GM18861 (cell line): ENCODE results near the gene MYO15A.

Experiments used
- ATAC-seq: cut with Tn5 transposase; IDR thresholded peaks from one replicate; pipeline ENCODE4 v1.9.1; 2021; ENCODE audit not compliant: unreplicated experiment

Gene MYO15A

GRCh38 chr17:18105027-18105426 lies 3.5 kb upstream of the MYO15A start:
- ATAC-seq: no peak

GRCh38 chr17:18105595-18105994 lies 3.0 kb upstream of the MYO15A start:
- ATAC-seq: no peak

GRCh38 chr17:18106211-18106610 lies 2.3 kb upstream of the MYO15A start:
- ATAC-seq: no peak

DNA sequence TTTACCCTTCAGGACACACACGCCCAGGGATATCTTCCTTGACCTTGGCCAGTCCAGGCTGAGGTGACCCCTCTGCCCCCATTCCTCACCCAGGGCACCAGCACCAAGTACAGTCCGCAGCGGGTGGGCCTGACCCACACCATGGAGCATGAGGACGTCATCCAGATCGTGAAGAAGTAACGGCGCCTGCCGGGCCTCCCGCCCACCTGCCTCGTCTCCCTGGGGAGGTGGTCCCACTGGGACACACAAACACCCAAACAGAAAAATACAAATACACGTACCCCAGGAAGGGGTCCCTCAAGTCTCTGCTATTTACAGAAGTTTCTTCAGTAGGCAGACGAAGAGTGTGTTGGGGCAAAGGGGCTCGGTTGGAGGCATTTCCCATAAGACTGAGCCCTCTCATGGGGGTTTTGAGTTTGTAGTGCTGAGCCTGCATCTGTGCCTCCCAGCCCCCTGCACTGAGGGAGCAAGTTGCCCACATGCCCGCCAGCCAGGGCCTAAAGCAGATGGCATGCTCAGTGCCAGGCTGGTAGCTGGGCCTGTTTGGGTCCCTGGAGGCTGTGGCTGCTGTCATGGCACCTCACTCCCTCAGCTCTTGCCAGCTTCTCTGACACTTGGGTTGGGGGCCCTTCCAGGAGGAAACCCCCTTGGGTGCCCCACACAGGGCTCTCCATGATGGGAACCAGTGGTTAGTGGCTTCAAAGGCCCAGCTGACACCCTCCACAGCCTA lies 1.3 kb upstream of the MYO15A start:
- ATAC-seq: no peak

- ATAC-seq: no peak
Observed at GRCh38 chr17:18107971-18108370, 585 bp upstream of the MYO15A start.

- ATAC-seq: no peak
Observed at GRCh38 chr17:18109935-18110485, 1.5 kb downstream of the MYO15A start.

GRCh38 chr17:18110636-18111145 lies 2.1 kb downstream of the MYO15A start:
- no peak for ATAC-seq

DNA sequence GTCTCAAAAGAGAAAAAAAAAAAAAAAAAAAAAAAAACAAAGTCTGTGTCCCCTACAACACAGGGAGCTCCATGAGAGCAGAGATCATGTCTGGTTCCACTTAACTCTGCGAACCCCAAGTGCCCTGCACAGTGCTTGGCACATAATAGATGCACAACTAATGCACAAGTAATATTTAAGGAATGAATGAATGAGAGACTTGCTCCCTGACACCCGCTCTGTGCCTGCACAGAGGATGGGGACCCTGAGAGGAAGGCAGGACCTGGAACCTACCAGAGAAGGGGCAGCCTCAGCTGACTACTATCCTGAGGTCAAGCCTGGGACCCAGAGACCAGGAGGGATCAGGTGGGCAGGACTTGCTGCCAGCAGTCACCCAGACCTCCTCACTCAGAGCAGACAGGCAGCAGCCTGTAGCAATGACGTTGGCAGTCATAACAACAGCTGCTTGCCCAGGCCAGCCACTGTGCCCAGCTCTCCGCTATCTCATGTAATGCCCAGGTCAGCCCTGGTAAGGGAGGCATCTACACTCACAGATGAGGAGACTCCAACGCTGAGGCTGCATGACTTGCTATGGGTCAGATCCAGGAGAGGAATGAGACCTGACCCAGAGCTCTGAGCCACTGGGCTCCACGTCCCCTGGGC lies 2.9 kb downstream of the MYO15A start:
- ATAC-seq: no peak

- ATAC-seq: no peak
Observed at GRCh38 chr17:18115517-18115916, 7.0 kb downstream of the MYO15A start.

GRCh38 chr17:18116078-18116477 lies 7.5 kb downstream of the MYO15A start:
- no peak for ATAC-seq

DNA sequence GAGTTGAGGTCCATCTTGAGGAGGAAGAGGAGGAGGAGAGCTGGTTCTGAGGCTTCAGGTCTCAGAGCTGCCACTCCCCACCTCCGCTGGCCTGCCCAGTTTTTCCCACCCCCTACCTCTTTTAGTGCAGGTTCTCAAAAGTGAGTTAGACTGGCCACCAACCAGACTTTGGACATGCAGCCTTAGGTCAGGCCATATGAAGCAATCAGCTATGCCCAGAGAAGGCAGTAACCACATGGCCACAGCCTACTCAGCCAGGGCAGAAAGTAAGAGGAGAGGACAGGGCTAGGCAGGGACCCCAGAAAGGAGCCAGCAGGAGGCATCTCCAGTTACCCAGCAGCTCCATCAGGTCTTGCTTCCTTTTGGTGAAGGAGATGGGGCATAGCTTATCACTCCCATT lies 9.0 kb downstream of the MYO15A start:
- ATAC-seq: no peak

- no peak for ATAC-seq
Observed at GRCh38 chr17:18117982-18118975, 9.7 kb downstream of the MYO15A start.

- ATAC-seq: no peak
Observed at GRCh38 chr17:18119166-18119745, 10.7 kb downstream of the MYO15A start.

DNA sequence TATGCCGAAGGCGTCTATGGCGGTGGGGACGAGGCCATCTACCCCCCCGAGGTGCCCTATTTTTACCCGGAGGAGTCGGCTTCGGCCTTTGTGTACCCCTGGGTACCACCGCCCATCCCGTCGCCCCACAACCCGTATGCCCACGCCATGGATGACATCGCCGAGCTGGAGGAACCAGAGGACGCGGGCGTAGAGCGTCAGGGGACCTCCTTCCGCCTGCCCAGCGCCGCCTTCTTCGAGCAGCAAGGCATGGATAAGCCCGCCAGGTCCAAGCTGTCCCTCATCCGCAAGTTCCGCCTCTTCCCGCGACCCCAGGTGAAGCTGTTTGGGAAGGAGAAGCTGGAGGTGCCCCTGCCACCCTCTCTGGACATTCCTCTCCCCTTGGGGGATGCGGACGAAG lies 11.4 kb downstream of the MYO15A start:
- no peak for ATAC-seq

- ATAC-seq: no peak
Observed at GRCh38 chr17:18120461-18121017, 12.0 kb downstream of the MYO15A start.

GRCh38 chr17:18121144-18121910 lies 12.8 kb downstream of the MYO15A start:
- ATAC-seq: no peak

DNA sequence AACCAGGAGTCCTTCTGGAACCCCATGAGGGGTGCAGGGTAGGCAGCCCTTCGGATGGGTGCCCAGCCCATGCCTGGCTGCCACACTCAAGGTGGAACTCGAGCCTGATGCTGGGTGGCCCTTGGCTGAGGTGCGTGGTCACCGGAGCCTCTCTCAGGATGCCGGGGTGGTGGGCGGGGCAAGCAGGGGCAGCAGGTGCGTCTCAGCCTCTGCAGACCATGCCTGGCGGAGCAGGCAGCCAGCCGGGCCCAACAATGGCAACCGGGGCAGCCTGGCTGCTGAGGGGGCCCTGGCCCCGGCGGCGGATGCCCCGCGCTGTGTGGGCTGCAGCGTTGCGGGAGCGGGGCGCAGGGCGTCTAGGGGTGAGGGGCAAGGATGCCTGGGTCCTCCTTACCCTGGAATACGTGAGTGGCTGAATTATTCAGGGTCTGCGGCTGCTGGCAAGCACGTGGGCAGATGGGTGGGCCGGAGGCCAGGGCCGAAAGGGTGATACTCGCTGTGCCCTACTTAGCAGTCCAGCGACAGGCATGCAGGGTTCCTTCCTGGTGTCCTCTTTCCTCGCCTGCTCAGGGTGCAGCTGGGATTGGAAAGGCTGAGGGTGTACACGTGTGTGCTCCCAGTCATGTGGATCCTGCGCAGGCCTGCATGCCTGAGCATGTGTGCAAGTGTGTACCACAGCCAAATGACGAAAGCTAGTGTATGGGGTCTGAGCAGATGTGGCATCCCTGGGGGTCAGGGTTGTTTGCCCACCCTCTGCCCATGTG lies 14.6 kb downstream of the MYO15A start:
- ATAC-seq: no peak

DNA sequence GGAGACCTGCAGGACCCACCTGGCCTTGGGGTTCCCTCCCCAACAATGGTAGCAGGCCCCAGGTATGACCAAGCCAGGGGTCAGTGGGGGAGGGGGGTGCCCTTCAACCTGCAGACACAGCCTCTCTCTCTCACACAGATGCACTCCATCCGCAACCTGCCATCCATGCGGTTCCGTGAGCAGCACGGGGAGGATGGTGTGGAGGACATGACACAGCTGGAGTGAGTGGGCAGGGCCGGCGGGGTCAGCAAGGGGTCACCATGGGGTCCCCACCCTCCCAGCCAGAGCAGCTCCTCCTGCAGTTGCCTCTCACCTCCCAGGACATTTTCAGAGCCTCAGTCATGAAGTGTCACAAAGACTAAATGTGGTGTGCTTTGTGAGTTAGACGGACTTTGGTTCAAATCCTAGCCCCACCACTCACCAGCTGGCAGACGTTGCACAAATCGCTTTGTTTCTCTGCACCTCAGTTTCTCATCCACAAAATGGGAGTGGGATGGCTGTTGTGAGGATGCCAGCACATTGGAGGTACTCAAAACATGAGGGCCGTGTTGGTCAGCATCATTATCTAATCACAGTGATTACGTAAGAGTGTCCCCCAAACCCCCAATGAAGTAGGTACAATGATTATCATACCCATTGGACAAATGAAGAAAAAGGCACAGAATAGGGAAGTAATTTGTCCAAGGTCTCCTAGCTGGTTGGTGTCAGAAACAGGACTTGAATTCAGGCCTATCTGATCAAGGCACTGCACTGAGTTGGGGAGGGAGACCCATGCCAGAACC lies 16.0 kb downstream of the MYO15A start:
- ATAC-seq: no peak
